Activated T-helper 1 cell treated with anti-CD3 and anti-CD28 coated beads, Interleukin-2, amount 50 U/mL, for 16 hours (primary cell): ENCODE results near the gene NRIP3.

Experiments used
- DNase-seq, 2 donors: peaks; one replicate each; pipeline ENCODE4 v3.0.0-alpha.2; 2020; ENCODE audit warnings: low read depth in 1 of 2, low spot score in 1 of 2

The NRIP3 gene

DNA sequence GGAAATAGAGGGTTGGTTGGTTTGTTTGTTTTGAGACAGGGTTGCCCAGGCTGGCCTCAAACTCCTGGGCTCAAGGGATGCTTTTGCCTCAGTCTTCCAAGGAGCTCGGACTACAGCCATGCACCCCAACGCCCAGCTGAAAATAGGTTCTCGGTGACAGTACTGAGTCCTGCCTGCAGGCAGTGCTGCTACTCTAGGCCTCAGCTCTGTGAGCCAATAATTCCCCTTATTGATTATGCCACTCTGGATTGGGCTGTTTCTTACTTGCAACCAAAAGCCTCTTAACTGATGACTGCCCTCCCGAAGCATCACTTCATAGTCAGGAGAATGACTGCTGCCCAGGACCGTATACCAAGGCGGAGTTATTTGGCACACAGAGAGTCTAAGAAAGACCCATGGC is 69.9 kb downstream of the NRIP3 start:
- DNase-seq: no peak

DNA sequence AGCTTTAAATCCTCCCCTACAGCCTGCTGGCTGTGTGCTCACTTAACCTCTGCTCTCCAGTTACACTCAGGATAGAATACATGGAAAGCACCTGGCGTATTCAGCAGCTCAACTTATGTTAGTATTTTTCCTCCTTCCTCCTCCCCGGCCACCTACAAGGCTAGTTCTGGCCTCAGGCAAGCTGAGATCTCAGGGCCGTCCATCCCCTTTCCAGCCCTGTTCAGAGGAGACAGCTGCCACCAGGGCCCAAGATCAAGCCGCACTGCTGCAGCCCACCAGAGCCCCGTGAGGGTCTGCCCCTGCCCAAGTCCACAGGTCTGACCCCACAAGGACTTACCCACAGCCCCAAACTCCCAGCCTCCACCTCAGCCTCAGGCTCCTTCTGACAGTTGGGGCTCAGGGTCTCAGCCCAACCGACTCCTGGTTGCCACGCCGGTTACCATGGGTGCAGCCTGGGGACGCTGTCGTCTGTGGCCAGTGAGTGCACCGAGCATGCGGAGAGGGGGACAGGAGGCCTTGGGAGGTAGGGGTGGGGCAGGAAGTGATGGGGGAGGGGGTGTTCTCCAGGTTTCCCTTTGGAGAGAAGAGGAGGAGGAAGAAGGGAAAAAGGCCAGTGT is 71.1 kb downstream of the NRIP3 start, which contains the start of gene C11orf16:
TSS of gene C11orf16 (minus strand) at position 384 of the 617 bp plus-strand sequence. CDS start 639 bp downstream, outside the sequence.
- no peak for DNase-seq
